Stimulated activated memory B cell treated with anti-CD40 and anti-IgM and Interleukin-4, amounts not matched to agents 10 μg/mL and 1 μg/mL and 100 μg/mL, for 72 hours (primary cell): ENCODE measurements around the gene HOATZ.
A peak's percentile ranks its signal among the peaks of the same experiment; 100 is the strongest.

Experiments used
- ATAC-seq: fragments of 150-1000 bp; cut with Tn5 transposase; 2 replicates; pipeline ENCODE4 v1.10.0; 2021
- H3K27ac Mint-ChIP-seq: one replicate; pipeline ENCODE4 v1.8.0; 2022; ENCODE audit warnings: mild to moderate bottlenecking, mixed read lengths
- H3K27me3 Mint-ChIP-seq: one replicate; pipeline ENCODE4 v1.8.0; 2022; ENCODE audit warnings: mixed read lengths
- H3K36me3 Mint-ChIP-seq: one replicate; pipeline ENCODE4 v1.8.0; 2022; ENCODE audit warnings: mixed read lengths
- H3K4me1 Mint-ChIP-seq: one replicate; pipeline ENCODE4 v1.8.0; 2022; ENCODE audit warnings: mixed read lengths
- H3K4me3 Mint-ChIP-seq: one replicate; pipeline ENCODE4 v1.8.0; 2022; ENCODE audit warnings: mild to moderate bottlenecking, moderate library complexity, mixed read lengths
- H3K9me3 Mint-ChIP-seq: one replicate; pipeline ENCODE4 v1.8.0; 2022; ENCODE audit warnings: mixed read lengths

HOATZ gene

DNA sequence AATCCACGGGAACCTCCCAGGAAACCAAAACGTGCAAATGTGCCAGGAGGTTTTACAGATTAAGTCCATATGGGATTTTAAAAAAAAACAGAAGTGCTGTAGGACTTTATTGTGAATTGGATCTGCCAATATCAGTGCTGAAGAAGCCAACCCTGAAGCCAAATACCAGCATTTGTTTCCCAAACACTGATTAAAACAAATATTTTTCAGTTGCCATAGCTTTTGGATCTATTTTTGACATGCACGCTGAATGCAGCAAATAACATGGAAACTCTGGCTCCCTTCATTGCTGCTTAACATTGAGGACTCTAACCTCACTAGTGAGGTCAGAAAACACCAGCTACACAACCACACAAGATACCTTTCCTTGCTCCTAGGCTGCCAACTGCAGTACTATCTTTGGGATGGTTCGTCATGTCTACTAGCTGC lies 59.3 kb downstream of the HOATZ start:
- ATAC-seq, result no peak
- Mint-ChIP-seq H3K4me1 (peaks cover 5% of the 10 kb centered on the region), H3K4me3 (no peak overlapping the region), H3K27me3 (peaks cover 22% of the 10 kb centered on the region), H3K36me3 (no peaks in the 10 kb centered on the region), H3K9me3 (no peaks in the 10 kb centered on the region), H3K27ac (no peak overlapping the region)

DNA sequence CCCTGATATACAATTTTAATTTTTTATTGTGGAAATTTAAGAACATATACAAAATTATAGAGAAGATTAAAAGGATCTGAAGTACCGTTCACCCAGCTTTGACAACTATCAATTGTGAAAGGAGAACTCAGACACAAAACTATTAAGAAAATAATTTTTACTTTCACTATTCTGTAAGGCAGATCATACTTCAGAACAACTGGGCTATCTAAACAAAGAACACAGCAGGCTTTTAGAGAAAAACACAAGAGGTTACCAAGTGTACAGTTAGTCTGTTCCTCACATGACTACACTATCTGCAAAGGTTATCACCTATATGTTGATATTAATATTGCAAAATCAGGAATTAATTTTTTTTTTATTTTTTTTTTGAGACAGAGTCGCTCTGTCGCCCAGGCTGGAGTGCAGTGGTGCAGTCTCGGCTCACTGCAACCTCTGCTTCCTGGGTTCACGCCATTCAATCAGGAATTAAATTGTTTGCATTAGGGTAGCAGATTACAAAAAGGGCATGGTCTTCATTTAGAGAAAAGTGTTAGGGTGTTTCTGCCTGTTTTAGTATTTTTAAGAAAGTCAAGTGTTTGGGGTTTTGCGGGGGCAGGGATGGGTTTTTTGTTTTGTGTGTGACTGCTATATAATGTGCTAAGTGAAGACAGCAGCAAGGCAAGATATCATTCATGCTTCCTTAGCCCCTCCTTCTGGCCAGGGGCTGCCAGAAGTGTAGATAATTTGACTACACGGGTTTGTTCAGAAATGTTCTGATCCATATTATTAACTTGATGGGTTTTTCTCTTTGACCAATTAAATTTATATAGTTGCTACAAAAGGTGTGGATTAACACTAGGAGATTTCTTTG lies 60.0 kb downstream of the HOATZ start:
- Mint-ChIP-seq H3K27me3 (peaks cover 22% of the 10 kb centered on the region), H3K4me3 (peak overlapping the region; percentile 54), H3K27ac (peak overlapping the region; percentile 52), H3K4me1 (peaks cover 5% of the 10 kb centered on the region), H3K9me3 (no peaks in the 10 kb centered on the region), H3K36me3 (no peaks in the 10 kb centered on the region)
- ATAC-seq, result no peak

DNA sequence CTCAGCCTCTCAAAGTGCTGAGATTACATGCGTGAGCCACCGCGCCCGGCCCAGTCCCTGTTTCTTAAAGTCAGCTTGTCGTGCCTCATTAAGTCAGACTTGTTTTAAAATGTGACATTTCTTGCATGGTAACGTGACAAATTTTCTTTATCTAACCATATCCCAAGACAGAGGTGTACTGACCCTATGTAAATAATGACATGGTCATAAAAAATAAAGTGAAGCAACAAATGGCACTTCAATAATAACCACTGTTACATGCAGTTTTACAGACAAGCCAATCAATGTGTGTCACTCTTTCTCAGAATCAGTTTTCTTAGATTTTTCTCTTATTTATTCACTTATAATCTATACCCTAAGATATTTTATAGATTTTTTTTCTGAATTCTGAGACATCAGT lies 61.2 kb downstream of the HOATZ start:
- Mint-ChIP-seq H3K4me3 (no peak overlapping the region), H3K27ac (no peak overlapping the region), H3K9me3 (no peaks in the 10 kb centered on the region), H3K36me3 (no peaks in the 10 kb centered on the region), H3K4me1 (peaks cover 5% of the 10 kb centered on the region), H3K27me3 (peaks cover 22% of the 10 kb centered on the region)
- no peak for ATAC-seq

DNA sequence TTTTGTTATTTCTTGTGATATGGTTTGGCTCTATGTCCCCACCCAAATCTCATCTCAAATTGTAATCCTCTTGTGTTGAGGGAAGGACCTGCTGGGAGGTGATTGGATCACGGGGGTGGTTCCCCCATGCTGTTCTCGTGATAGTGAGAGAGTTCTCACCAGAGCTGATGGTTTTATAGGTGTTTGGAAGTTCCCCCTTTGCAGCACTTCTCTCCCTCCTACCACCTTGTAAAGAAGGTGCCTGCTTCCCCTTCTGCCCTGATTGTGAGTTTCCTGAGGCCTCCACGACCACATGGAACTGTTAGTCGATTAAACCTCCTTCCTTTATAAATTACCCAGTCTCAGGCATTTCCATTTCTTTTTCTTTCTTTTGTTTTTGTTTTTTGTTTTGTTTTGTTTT lies 63.2 kb downstream of the HOATZ start:
- Mint-ChIP-seq H3K9me3 (no peaks in the 10 kb centered on the region), H3K36me3 (no peaks in the 10 kb centered on the region), H3K27me3 (peaks cover 8% of the 10 kb centered on the region), H3K4me3 (no peak overlapping the region), H3K4me1 (peaks cover 5% of the 10 kb centered on the region), H3K27ac (no peak overlapping the region)
- no peak for ATAC-seq

DNA sequence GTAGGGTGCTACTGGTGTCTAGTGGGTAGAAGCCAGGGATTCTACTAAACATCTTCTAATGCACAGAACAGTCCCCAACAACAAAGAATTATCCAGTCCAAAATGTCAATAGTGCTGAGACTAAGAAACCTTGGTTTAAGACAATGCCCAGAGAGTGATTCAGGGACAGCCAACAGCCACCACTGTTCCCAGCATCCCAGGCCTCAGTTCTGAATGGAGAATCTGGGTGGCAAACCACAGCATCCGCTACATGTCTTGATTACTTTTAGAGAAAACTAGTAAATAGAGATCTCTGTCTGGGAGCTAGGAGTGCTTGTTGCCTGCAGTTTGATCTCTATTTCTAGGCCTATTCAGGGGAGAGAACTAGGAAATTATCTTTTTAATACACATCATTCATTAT lies 66.8 kb downstream of the HOATZ start:
- ATAC-seq, result no peak
- Mint-ChIP-seq H3K27me3 (no peaks in the 10 kb centered on the region), H3K36me3 (no peaks in the 10 kb centered on the region), H3K4me3 (no peak overlapping the region), H3K27ac (no peak overlapping the region), H3K4me1 (no peaks in the 10 kb centered on the region), H3K9me3 (no peaks in the 10 kb centered on the region)

DNA sequence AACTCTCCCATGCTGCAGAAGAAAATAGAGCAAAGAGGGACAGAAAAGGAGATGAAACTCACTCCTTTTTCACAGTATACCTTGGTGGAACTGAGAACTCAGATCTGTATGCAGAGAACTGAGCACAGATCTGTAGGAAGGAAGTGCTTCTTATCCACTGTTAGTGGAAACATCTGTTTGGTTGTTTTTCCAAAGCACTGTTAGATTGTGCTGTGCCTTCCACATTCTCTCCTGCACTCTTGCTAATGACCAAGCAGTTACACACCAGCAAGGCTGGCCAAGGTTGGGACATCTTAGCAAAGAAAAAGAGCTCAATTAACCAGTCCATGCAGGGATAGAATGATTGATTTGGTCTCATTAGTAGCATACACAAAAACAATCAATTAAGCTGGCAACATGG lies 67.6 kb downstream of the HOATZ start:
- Mint-ChIP-seq H3K4me1 (no peaks in the 10 kb centered on the region), H3K4me3 (no peak overlapping the region), H3K27ac (no peak overlapping the region), H3K9me3 (no peaks in the 10 kb centered on the region), H3K36me3 (no peaks in the 10 kb centered on the region), H3K27me3 (no peaks in the 10 kb centered on the region)
- no peak for ATAC-seq

DNA sequence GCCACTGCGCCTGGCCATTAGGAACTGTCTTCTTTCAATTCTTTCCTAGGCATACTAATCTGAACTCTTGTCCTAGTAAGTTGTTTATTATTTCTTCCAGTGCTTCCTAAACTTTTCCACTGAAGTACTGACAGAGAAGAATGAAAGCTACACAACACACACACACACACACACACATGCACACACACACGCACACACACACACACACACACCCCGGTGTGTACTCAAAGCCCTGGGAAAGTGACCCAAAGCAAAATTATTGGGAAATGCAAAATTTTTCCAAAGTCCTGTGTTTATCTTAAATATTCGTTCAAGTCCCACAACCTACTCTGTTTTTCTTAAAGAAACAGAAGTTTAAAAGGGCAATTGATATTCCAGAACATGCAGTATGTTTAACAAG lies 68.3 kb downstream of the HOATZ start:
- H3K4me3 Mint-ChIP-seq, result no peak overlapping the region
- no peaks in the 10 kb centered on the region for H3K27me3 Mint-ChIP-seq
- no peak overlapping the region for H3K27ac Mint-ChIP-seq
- no peaks in the 10 kb centered on the region for H3K9me3 Mint-ChIP-seq
- ATAC-seq, result no peak
- H3K36me3 Mint-ChIP-seq, result no peaks in the 10 kb centered on the region
- H3K4me1 Mint-ChIP-seq, result no peaks in the 10 kb centered on the region

DNA sequence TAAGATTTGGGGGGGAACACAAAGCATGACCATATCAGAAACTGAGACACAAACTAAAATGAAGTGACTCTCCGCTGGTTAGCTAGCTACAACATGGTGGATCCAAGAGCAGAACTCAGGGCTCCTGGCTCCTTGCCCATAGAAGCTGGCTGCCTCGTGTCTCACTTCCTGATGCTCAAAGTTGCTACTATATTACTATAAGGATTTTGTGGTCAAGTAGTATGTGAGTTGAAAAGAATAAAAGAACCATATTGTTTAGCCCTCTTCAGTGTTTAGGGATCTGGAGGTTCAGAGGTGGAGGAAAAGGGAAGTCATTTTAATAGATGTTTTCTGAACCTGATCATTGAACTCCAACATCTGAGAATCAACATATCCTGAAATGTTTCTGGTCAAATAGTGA lies 70.8 kb downstream of the HOATZ start:
- no peaks in the 10 kb centered on the region for H3K4me1 Mint-ChIP-seq
- no peaks in the 10 kb centered on the region for H3K27me3 Mint-ChIP-seq
- no peak overlapping the region for H3K4me3 Mint-ChIP-seq
- H3K9me3 Mint-ChIP-seq, result no peaks in the 10 kb centered on the region
- H3K36me3 Mint-ChIP-seq, result no peaks in the 10 kb centered on the region
- no peak overlapping the region for H3K27ac Mint-ChIP-seq
- no peak for ATAC-seq

DNA sequence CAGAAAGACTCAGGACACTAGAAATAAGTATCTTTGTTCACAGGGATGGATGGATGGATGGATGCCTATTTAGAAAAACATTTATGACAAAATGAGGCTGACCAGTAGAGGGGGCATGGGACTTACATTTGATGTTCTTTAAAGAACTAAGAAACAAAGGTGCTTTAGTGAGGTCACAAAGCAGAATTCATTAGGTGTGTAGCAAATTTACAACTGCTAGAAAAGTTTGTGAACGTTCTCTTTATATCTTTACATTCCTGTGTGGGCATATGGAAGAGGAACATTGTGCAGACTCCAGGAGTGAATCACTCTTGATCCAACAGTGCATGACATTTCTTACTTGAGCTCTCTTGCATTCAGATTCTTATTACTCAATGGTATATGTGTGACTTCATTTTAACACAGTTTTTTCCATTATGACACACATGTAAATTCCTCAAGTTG lies 71.8 kb downstream of the HOATZ start:
- no peaks in the 10 kb centered on the region for H3K9me3 Mint-ChIP-seq
- peak; percentile 54 for ATAC-seq
- no peaks in the 10 kb centered on the region for H3K36me3 Mint-ChIP-seq
- H3K4me1 Mint-ChIP-seq, result no peaks in the 10 kb centered on the region
- no peaks in the 10 kb centered on the region for H3K27me3 Mint-ChIP-seq
- no peak overlapping the region for H3K4me3 Mint-ChIP-seq
- H3K27ac Mint-ChIP-seq, result no peak overlapping the region
